Loucy (cell line): Measurements from ENCODE around the gene MINDY3.

Source experiments
- H2AFZ ChIP-seq: fragments of 200-600 bp; sonication (generic); 2 replicates; pipeline ENCODE4 v1.6.0; 2016; ENCODE audit warnings: antibody characterized with exemption, mild to moderate bottlenecking, low read length, moderate library complexity
- H3F3A ChIP-seq: fragments of 200-600 bp; 2 replicates; pipeline ENCODE4 v1.6.0; 2016; ENCODE audit warnings: antibody characterized with exemption, low read depth, mild to moderate bottlenecking
- H3K27me3 ChIP-seq: fragments of 200-600 bp; sonication (generic); 2 replicates; pipeline ENCODE4 v1.6.1; 2014; ENCODE audit warnings: low read length, mild to moderate bottlenecking; ENCODE audit not compliant: insufficient read depth, poor library complexity, severe bottlenecking
- H3K36me3 ChIP-seq: fragments of 200-600 bp; sonication (generic); 2 replicates; pipeline ENCODE4 v1.6.1; 2016; ENCODE audit warnings: low read length; ENCODE audit not compliant: insufficient read depth
- H3K4me1 ChIP-seq: fragments of 200-600 bp; sonication (generic); 2 replicates; pipeline ENCODE4 v1.5.1; 2014; ENCODE audit warnings: low read length, mild to moderate bottlenecking; ENCODE audit not compliant: insufficient read depth, poor library complexity, severe bottlenecking
- H3K4me2 ChIP-seq: fragments of 200-600 bp; sonication (generic); 2 replicates; pipeline ENCODE4 v1.6.0; 2014; ENCODE audit warnings: antibody characterized with exemption, low read length, low read depth, mild to moderate bottlenecking; ENCODE audit not compliant: poor library complexity, severe bottlenecking
- H3K4me3 ChIP-seq: fragments of 200-600 bp; sonication (generic); 2 replicates; pipeline ENCODE4 v1.5.1; 2014; ENCODE audit warnings: low read length, mild to moderate bottlenecking, mixed read lengths; ENCODE audit not compliant: poor library complexity, severe bottlenecking
- H3K79me2 ChIP-seq: fragments of 200-600 bp; sonication (generic); 2 replicates; pipeline ENCODE4 v1.6.1; 2014; ENCODE audit warnings: low read length; ENCODE audit not compliant: insufficient read depth
- H3K9ac ChIP-seq: fragments of 200-600 bp; sonication (generic); 2 replicates; pipeline ENCODE4 v1.6.0; 2014; ENCODE audit warnings: mild to moderate bottlenecking, low read depth, low read length, moderate library complexity; ENCODE audit not compliant: poor library complexity, severe bottlenecking
- H3K9me2 ChIP-seq: fragments of 200-600 bp; sonication (generic); replicated peaks from 2 replicates; pipeline ENCODE4 v1.6.1; 2016; ENCODE audit warnings: low read depth, low read length, mixed read lengths
- H3K9me3 ChIP-seq: fragments of 200-600 bp; sonication (generic); 2 replicates; pipeline ENCODE4 v1.6.1; 2014; ENCODE audit warnings: mild to moderate bottlenecking, antibody characterized with exemption, low read length, low read depth; ENCODE audit not compliant: insufficient read depth
- H4K20me1 ChIP-seq: fragments of 200-600 bp; sonication (generic); 2 replicates; pipeline ENCODE4 v1.6.0; 2014; ENCODE audit warnings: antibody characterized with exemption, low read length, mild to moderate bottlenecking; ENCODE audit not compliant: insufficient read depth, poor library complexity, severe bottlenecking
- EZH2phosphoT487 ChIP-seq: fragments of 200-600 bp; IDR thresholded peaks from 2 replicates; pipeline ENCODE4 v1.6.1; 2018; ENCODE audit warnings: antibody characterized with exemption, mild to moderate bottlenecking, moderate library complexity, borderline replicate concordance
- TF ChIP-seq, protein P1 (sequence below): fragments of 200-600 bp; sonication (generic); conservative IDR thresholded peaks from 2 replicates; pipeline ENCODE4 v1.5.1; 2014; ENCODE audit warnings: mild to moderate bottlenecking, antibody characterized with exemption, low read length

MINDY3 gene

DNA sequence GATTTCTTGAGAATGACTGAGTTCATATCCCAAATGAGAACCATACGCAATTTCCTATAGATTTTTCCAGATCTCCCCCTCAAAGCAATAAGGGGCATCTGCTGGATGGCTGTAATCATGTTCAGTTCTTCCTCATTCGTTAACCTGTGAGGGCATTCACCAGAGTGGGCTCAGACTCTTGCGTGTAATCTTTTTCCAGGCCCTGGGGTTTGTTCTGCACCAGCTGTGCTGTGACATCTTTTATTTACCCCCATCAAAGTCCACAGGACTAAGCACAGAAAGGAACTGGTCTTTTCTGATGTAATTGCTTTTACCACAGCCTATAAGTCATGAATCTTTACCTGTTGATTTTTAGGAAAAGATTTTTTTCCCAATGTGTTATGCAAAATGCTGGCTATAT is 112.7 kb downstream of the MINDY3 start:
- H3K79me2 ChIP-seq: no peaks in the 10 kb centered on the region
- no peaks in the 10 kb centered on the region for H3K36me3 ChIP-seq
- H2AFZ ChIP-seq: no peak overlapping the region
- no peaks in the 10 kb centered on the region for H3K4me1 ChIP-seq
- no peak overlapping the region for H3K4me3 ChIP-seq
- H4K20me1 ChIP-seq: no peaks in the 10 kb centered on the region
- no peaks in the 10 kb centered on the region for H3K9me2 ChIP-seq
- H3K9ac ChIP-seq: no peak overlapping the region
- no peaks in the 10 kb centered on the region for H3K27me3 ChIP-seq
- TF ChIP-seq, protein P1, sequence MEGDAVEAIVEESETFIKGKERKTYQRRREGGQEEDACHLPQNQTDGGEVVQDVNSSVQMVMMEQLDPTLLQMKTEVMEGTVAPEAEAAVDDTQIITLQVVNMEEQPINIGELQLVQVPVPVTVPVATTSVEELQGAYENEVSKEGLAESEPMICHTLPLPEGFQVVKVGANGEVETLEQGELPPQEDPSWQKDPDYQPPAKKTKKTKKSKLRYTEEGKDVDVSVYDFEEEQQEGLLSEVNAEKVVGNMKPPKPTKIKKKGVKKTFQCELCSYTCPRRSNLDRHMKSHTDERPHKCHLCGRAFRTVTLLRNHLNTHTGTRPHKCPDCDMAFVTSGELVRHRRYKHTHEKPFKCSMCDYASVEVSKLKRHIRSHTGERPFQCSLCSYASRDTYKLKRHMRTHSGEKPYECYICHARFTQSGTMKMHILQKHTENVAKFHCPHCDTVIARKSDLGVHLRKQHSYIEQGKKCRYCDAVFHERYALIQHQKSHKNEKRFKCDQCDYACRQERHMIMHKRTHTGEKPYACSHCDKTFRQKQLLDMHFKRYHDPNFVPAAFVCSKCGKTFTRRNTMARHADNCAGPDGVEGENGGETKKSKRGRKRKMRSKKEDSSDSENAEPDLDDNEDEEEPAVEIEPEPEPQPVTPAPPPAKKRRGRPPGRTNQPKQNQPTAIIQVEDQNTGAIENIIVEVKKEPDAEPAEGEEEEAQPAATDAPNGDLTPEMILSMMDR: no peak
- no peak for TF ChIP-seq EZH2phosphoT487
- no peaks in the 10 kb centered on the region for H3F3A ChIP-seq
- H3K4me2 ChIP-seq: no peak overlapping the region
- H3K9me3 ChIP-seq: no peaks in the 10 kb centered on the region

DNA sequence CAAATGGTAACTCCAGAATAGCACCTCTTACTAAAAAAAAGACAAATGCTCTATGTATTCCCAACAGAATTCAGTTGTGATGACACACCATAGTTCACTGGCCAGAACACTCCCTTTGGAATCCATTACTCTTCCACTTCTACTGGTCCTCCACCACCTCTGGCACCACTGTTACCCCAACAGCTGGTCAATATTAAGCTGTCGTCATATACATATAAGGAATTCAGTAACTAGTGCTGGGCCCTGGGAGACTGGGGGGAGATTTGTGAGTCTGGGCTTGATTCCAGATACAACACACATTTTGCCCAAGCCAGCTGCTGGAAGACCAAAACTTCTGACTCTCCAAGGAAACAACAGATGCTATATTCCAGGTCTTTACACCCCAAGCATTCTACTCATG is 114.6 kb downstream of the MINDY3 start:
- no peak overlapping the region for H3K4me3 ChIP-seq
- no peaks in the 10 kb centered on the region for H3K27me3 ChIP-seq
- H3K4me1 ChIP-seq: no peaks in the 10 kb centered on the region
- no peak overlapping the region for H3K4me2 ChIP-seq
- H3F3A ChIP-seq: no peaks in the 10 kb centered on the region
- H3K79me2 ChIP-seq: no peaks in the 10 kb centered on the region
- TF ChIP-seq, protein P1: no peak
- no peak for TF ChIP-seq EZH2phosphoT487
- no peaks in the 10 kb centered on the region for H3K9me2 ChIP-seq
- no peaks in the 10 kb centered on the region for H4K20me1 ChIP-seq
- H2AFZ ChIP-seq: no peak overlapping the region
- H3K36me3 ChIP-seq: no peaks in the 10 kb centered on the region
- H3K9ac ChIP-seq: no peak overlapping the region
- H3K9me3 ChIP-seq: no peaks in the 10 kb centered on the region

DNA sequence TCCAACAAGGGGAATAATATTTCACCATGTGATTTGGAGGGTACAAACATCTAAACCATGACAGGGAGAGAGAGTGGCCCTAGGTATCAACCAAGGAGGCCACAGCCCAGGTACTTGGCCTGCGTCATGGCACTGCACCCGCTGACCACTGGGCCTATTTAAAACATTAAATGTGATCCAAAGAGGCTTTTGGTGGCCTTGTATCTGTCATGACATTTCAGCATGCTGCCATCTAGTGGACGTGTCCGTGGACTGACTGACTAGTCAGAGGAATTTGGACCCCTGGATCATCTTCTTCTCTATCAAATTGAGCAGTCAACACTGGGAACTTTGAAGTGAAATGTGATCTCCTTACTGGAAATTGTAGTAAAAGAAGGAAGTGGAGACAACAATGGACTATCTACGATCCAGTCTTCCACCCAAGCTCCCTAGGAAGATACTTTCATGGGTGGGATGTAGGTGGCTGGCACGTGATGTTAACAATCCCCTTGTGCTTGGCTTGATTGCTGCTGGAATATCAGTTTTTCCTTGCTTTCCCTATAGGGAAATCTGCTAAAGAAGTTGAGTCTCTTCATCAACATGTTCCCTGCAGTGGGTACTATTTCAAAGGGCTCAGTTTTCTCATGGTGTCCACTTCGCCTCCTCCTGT is 116.0 kb downstream of the MINDY3 start:
- H3K27me3 ChIP-seq: no peaks in the 10 kb centered on the region
- no peak overlapping the region for H2AFZ ChIP-seq
- H3K4me3 ChIP-seq: no peak overlapping the region
- H4K20me1 ChIP-seq: no peaks in the 10 kb centered on the region
- H3K36me3 ChIP-seq: no peaks in the 10 kb centered on the region
- H3F3A ChIP-seq: no peaks in the 10 kb centered on the region
- no peaks in the 10 kb centered on the region for H3K4me1 ChIP-seq
- H3K9me3 ChIP-seq: no peaks in the 10 kb centered on the region
- TF ChIP-seq, protein P1: peak; percentile 81
- TF ChIP-seq EZH2phosphoT487: no peak
- H3K9ac ChIP-seq: no peak overlapping the region
- no peaks in the 10 kb centered on the region for H3K9me2 ChIP-seq
- no peaks in the 10 kb centered on the region for H3K79me2 ChIP-seq
- no peak overlapping the region for H3K4me2 ChIP-seq
